HepG2 (cell line): ENCODE results near the gene MCM8. TPM values are rescaled to one million over a fixed set of nuclear protein-coding genes. Genes with fewer than 3 reads are reported as not detected.

Source experiments
- ATAC-seq: fragments of 200-7000 bp; cut with Tn5 transposase; 3 replicates; pipeline ENCODE4 v1.9.1; 2020; ENCODE audit warnings: mild to moderate bottlenecking, moderate library complexity
- BruUV-seq: library from RNA; stranded (reverse); fragments of 400-500 nt; replicated peaks from 2 replicates; lab custom pipeline; 2021; lab: Mats Ljungman, UMichigan
- CTCF ChIA-PET: fragments of 300-600 bp; formaldehyde crosslinking; extraction: SDS; loops from one replicate; lab custom pipeline; 2021; ENCODE audit warnings: low total read pairs, inconsistent platforms, low intra/inter-chr PET ratio; lab: Yijun Ruan, JAX
- POLR2A ChIA-PET: fragments of 350-600 bp; sonication (Branson Sonifier 250); formaldehyde crosslinking; loops from one replicate; lab custom pipeline; 2020; ENCODE audit warnings: antibody characterized with exemption, inconsistent platforms; lab: Yijun Ruan, JAX
- DNase-seq: peaks from one replicate; pipeline ENCODE4 v3.0.0-alpha.2; 2015; ENCODE audit warnings: low spot score
- FAIRE-seq: peaks from 3 replicates; lab custom pipeline; 2011; peaks lifted over from hg19 to GRCh38; lab: Jason Lieb, UNC
- H2AFZ ChIP-seq: one replicate; pipeline ENCODE4 v1.6.1; 2011; ENCODE audit warnings: low read length, inconsistent platforms
- H3K27ac ChIP-seq: fragments of 300-600 bp; 3 replicates; pipeline ENCODE4 v1.8.0; 2011; ENCODE audit warnings: mixed run types, mild to moderate bottlenecking, mixed read lengths, low read length, inconsistent platforms; ENCODE audit not compliant: insufficient read depth; ENCODE audit errors: extremely low read length
- H3K27me3 ChIP-seq, 2 experiments: fragments of 200-600 bp in 1 of 2; 2 replicates in 1 of 2; 3 replicates in 1 of 2; pipeline versions ENCODE4 v1.6.0 to v1.8.0; 2011; ENCODE audit warnings: low read length in 2 of 2, mild to moderate bottlenecking in 2 of 2, moderate library complexity in 2 of 2, inconsistent platforms in 1 of 2; ENCODE audit not compliant: insufficient read depth in 2 of 2, control insufficient read depth in 1 of 2
- H3K36me3 ChIP-seq, 2 experiments: fragments of 200-600 bp in 1 of 2; replicated peaks in 1 of 2; 2 replicates in 1 of 2; 3 replicates in 1 of 2; pipeline versions ENCODE4 v1.5.1 to v1.8.0; 2011; ENCODE audit warnings: low read length in 2 of 2, inconsistent platforms in 1 of 2; ENCODE audit not compliant: insufficient read depth in 2 of 2, control insufficient read depth in 1 of 2
- H3K4me1 ChIP-seq: 2 replicates; pipeline ENCODE4 v1.5.1; 2012; ENCODE audit warnings: low read length, inconsistent platforms; ENCODE audit not compliant: insufficient read depth
- H3K4me2 ChIP-seq: 2 replicates; pipeline ENCODE4 v1.6.0; 2011; ENCODE audit warnings: low read depth, low read length, inconsistent platforms
- H3K4me3 ChIP-seq, 3 experiments: fragments of 200-600 bp in 1 of 3; sonication (generic), shearing (Covaris generic) in 1 of 3; replicated peaks in 1 of 3; 2 replicates each; pipeline ENCODE4 v1.5.1; 2011 to 2016; ENCODE audit warnings: low read length in 3 of 3, inconsistent platforms in 2 of 3, low read depth in 2 of 3, mild to moderate bottlenecking in 2 of 3, control low read depth in 1 of 3, mixed read lengths in 1 of 3; ENCODE audit not compliant: insufficient read depth in 1 of 3
- H3K79me2 ChIP-seq: one replicate; pipeline ENCODE4 v1.6.1; 2011; ENCODE audit warnings: low read length, inconsistent platforms; ENCODE audit not compliant: insufficient read depth
- H3K9ac ChIP-seq: 2 replicates; pipeline ENCODE4 v1.6.0; 2011; ENCODE audit warnings: mild to moderate bottlenecking, low read depth, low read length, inconsistent platforms; ENCODE audit not compliant: insufficient read depth
- H3K9me3 ChIP-seq: 2 replicates; pipeline ENCODE4 v1.5.1; 2012; ENCODE audit warnings: mild to moderate bottlenecking, low read length
- H4K20me1 ChIP-seq: 2 replicates; pipeline ENCODE4 v1.6.0; 2011; ENCODE audit warnings: inconsistent platforms, mild to moderate bottlenecking, low read length, moderate library complexity; ENCODE audit not compliant: insufficient read depth
- HNRNPLL ChIP-seq: fragments of 200-400 bp; formaldehyde crosslinking; IDR thresholded peaks from 2 replicates; pipeline ENCODE4 v1.6.1; 2017; ENCODE audit warnings: mild to moderate bottlenecking, low read depth, low read length; ENCODE audit not compliant: poor library complexity, severe bottlenecking
- JUN ChIP-seq: sonication (generic); formaldehyde crosslinking; IDR thresholded peaks from 2 replicates; pipeline ENCODE4 v1.4.0; 2020; ENCODE audit warnings: mild to moderate bottlenecking, missing genetic modification reagents
- MXD1 ChIP-seq: sonication (generic); formaldehyde crosslinking; IDR thresholded peaks from 2 replicates; pipeline ENCODE4 v1.4.0; 2020; ENCODE audit warnings: mild to moderate bottlenecking, missing genetic modification reagents
- STAT5B ChIP-seq: sonication (generic); formaldehyde crosslinking; IDR thresholded peaks from 2 replicates; pipeline ENCODE4 v1.4.0; 2020; ENCODE audit warnings: missing genetic modification reagents
- ZNF784 ChIP-seq: sonication (generic); formaldehyde crosslinking; IDR thresholded peaks from 2 replicates; pipeline ENCODE4 v1.5.1; 2020; ENCODE audit warnings: missing genetic modification reagents, mild to moderate bottlenecking, borderline replicate concordance
- in situ Hi-C: cut with HindIII; loops from 2 replicates; pipeline ENCODE4 v1.10.0; 2017; ENCODE audit warnings: low pct_unique_long_range_greater_than_20kb; ENCODE audit not compliant: extremely low pct_ligation_motif_present
- intact Hi-C: fragments of 100-400 bp; cut with micrococcal nuclease; formaldehyde crosslinking; loops from one replicate; pipeline ENCODE4 v1.10.0; 2022; ENCODE audit not compliant: unreplicated experiment
- polyA plus RNA-seq, 8 experiments: library from polyadenylated mRNA; depleted of rRNA in 3 of 8; stranded (reverse) in 7 of 8; unstranded in 1 of 8; fragments of >200 nt; fragmentation: Illumina TruSeq in 4 of 8; extraction: Trizol in 4 of 8; gene quantifications; 2 replicates each; pipeline versions ENCODE4 v1.2.1 to v1.2.3, GENCODE V29; 2011 to 2016; ENCODE audit warnings: low read depth in 4 of 8, missing spikeins in 1 of 8, mixed read lengths in 1 of 8; ENCODE audit not compliant: insufficient read depth in 1 of 8
- total RNA-seq, 5 experiments: library from RNA; depleted of rRNA; stranded (reverse); fragments of >200 nt; fragmentation: Illumina TruSeq; extraction: Trizol; gene quantifications; 2 replicates each; pipeline ENCODE4 v1.2.3, GENCODE V29; 2016; ENCODE audit warnings: low read depth in 1 of 5
- TF ChIP-seq, protein P1 (sequence below): sonication (generic); formaldehyde crosslinking; IDR thresholded peaks from 2 replicates; pipeline ENCODE4 v1.9.0; 2021; ENCODE audit warnings: missing genetic modification reagents, borderline replicate concordance
- TF ChIP-seq, protein P2 (sequence below), 2 experiments: sonication (generic) in 1 of 2; formaldehyde crosslinking in 1 of 2; IDR thresholded peaks; 2 replicates each; pipeline versions ENCODE4 v1.4.0 to v1.6.1; 2018 to 2020; ENCODE audit warnings: missing genetic modification reagents in 2 of 2, borderline replicate concordance in 1 of 2, low read depth in 1 of 2, mild to moderate bottlenecking in 1 of 2, missing biosample characterization in 1 of 2

MCM8 gene
- total and polyA plus RNA-seq, 2 of the 13 experiments (the other 11 are each of a cell fraction or from before 2014, with no cell fraction given) = 11.5 to 59.3 TPM

- TF ChIP-seq, protein P1, sequence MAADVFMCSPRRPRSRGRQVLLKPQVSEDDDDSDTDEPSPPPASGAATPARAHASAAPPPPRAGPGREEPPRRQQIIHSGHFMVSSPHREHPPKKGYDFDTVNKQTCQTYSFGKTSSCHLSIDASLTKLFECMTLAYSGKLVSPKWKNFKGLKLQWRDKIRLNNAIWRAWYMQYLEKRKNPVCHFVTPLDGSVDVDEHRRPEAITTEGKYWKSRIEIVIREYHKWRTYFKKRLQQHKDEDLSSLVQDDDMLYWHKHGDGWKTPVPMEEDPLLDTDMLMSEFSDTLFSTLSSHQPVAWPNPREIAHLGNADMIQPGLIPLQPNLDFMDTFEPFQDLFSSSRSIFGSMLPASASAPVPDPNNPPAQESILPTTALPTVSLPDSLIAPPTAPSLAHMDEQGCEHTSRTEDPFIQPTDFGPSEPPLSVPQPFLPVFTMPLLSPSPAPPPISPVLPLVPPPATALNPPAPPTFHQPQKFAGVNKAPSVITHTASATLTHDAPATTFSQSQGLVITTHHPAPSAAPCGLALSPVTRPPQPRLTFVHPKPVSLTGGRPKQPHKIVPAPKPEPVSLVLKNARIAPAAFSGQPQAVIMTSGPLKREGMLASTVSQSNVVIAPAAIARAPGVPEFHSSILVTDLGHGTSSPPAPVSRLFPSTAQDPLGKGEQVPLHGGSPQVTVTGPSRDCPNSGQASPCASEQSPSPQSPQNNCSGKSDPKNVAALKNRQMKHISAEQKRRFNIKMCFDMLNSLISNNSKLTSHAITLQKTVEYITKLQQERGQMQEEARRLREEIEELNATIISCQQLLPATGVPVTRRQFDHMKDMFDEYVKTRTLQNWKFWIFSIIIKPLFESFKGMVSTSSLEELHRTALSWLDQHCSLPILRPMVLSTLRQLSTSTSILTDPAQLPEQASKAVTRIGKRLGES (CRISPR knock-in tag) = no peak
- 0 out of 2 replicates have a peak, but pooled peaks have one; percentile 27 for TF ChIP-seq ZNF784 (CRISPR knock-in tag)
These were observed 19.9 kb downstream of the MCM8 start (continued) for GRCh38 chr20:5970381-5970780.

DNA sequence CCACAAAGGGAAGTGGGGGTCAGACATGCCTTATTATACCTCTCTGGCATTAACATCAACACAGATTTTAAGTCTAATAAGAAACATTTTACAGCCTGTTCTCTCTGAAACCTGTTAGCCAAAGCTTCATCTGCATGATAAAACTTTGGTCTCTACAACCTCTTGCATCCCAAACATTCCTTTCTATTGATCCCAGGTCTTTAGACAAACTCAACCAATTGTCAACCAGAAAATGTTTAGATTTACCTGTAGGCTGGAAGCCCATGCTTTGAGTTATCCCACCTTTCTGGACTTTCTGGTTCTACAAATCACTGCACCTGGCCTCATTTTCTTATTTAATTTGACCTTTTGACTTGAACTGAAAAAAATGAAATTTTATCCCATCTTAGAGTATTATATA, 20.8 kb downstream of the MCM8 start:
- intact Hi-C loops = no loop called here
- H2AFZ ChIP-seq = no peak overlapping the region
- ChIA-PET CTCF (no interaction called here), POLR2A (no interaction called here)
- ATAC-seq = no peak
- no peaks in the 10 kb centered on the region for H3K79me2 ChIP-seq
- in situ Hi-C loops = no loop called here
- TF ChIP-seq MXD1 (no peak), JUN (CRISPR knock-in tag) (no peak), STAT5B (CRISPR knock-in tag) (no peak), HNRNPLL (no peak)
- TF ChIP-seq, protein P2, sequence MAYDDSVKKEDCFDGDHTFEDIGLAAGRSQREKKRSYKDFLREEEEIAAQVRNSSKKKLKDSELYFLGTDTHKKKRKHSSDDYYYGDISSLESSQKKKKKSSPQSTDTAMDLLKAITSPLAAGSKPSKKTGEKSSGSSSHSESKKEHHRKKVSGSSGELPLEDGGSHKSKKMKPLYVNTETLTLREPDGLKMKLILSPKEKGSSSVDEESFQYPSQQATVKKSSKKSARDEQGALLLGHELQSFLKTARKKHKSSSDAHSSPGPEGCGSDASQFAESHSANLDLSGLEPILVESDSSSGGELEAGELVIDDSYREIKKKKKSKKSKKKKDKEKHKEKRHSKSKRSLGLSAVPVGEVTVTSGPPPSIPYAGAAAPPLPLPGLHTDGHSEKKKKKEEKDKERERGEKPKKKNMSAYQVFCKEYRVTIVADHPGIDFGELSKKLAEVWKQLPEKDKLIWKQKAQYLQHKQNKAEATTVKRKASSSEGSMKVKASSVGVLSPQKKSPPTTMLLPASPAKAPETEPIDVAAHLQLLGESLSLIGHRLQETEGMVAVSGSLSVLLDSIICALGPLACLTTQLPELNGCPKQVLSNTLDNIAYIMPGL (CRISPR knock-in tag; IDR thresholded peaks at IDR 0.05; ENCODE audit: borderline replicate concordance in 1 of 2, low read depth in 1 of 2) = no peak
- H3K9ac ChIP-seq = no peak overlapping the region
- H3K36me3 ChIP-seq = peaks cover 14 to 63% of the 10 kb centered on the region in 2 experiments
- H3K4me3 ChIP-seq = no peak overlapping the region
- no peak overlapping the region for H3K27ac ChIP-seq
- no peaks in the 10 kb centered on the region for H3K27me3 ChIP-seq
- BruUV-seq = no TSS peak
- no peak for FAIRE-seq
- H3K4me2 ChIP-seq = no peak overlapping the region
- no peaks in the 10 kb centered on the region for H3K9me3 ChIP-seq
- no peaks in the 10 kb centered on the region for H4K20me1 ChIP-seq
- DNase-seq = no peak
- no peaks in the 10 kb centered on the region for H3K4me1 ChIP-seq
